Ovary (tissue), 9 donors: ENCODE measurements around the gene DIO3. TPM values are rescaled to one million over a fixed set of nuclear protein-coding genes. Genes with fewer than 3 reads are reported as not detected.

Experiments used
- DNase-seq, 5 donors: peaks; one replicate each; pipeline ENCODE4 v3.0.0-alpha.2; 2019 to 2020
- H3K27ac ChIP-seq, 2 donors: fragments of 200-600 bp; one replicate each; pipeline versions ENCODE4 v1.5.1 to v1.8.0; 2019 to 2022
- H3K27me3 ChIP-seq: fragments of 200-600 bp; one replicate; pipeline ENCODE4 v1.8.0; 2022
- H3K36me3 ChIP-seq: fragments of 200-600 bp; sonication (generic); one replicate; pipeline ENCODE4 v1.5.1; 2019
- H3K4me1 ChIP-seq: one replicate; pipeline ENCODE4 v1.8.1; 2013; ENCODE audit warnings: mild to moderate bottlenecking, moderate library complexity; ENCODE audit not compliant: insufficient read depth
- H3K4me3 ChIP-seq: fragments of 200-600 bp; sonication (generic); one replicate; pipeline ENCODE4 v1.5.1; 2017
- H3K9me3 ChIP-seq, 2 donors: fragments of 200-600 bp in 1 of 2; sonication (generic) in 1 of 2; one replicate each; pipeline versions ENCODE4 v1.5.1 to v1.8.1; 2013 to 2019; ENCODE audit warnings: mild to moderate bottlenecking in 1 of 2, moderate library complexity in 1 of 2
- CTCF ChIP-seq, 3 donors: fragments of 450-650 bp in 2 of 3; fragments of 200-600 bp in 1 of 3; IDR thresholded peaks; one replicate each; pipeline versions ENCODE4 v1.5.1 to v1.8.0; 2016 to 2022; ENCODE audit warnings: antibody characterized with exemption in 3 of 3, mild to moderate bottlenecking in 1 of 3
- EP300 ChIP-seq: sonication (generic); formaldehyde crosslinking; IDR thresholded peaks from one replicate; pipeline ENCODE4 v1.6.1; 2017; ENCODE audit warnings: antibody characterized with exemption
- POLR2A ChIP-seq: fragments of 450-650 bp; IDR thresholded peaks from one replicate; pipeline ENCODE4 v1.6.1; 2017; ENCODE audit warnings: antibody characterized with exemption, mild to moderate bottlenecking, moderate library complexity
- WGBS, 3 donors: extraction: QIAGEN DNeasy Blood & Tissue Kit in 1 of 3; methylation state at CpG; one replicate each; pipeline versions ENCODE4 v1.1.5 to v1.1.7; 2013 to 2017; 5-methylcytosine and 5-hydroxymethylcytosine counted together
- intact Hi-C, 4 donors: fragments of 100-400 bp; cut with DNase I; formaldehyde crosslinking; loops; one replicate each; pipeline versions ENCODE4 v1.11.0 to v1.15.1; 2022 to 2023
- polyA plus RNA-seq, 2 donors: library from polyadenylated mRNA; stranded (reverse); fragments of 200-250 nt in 1 of 2; fragments of 350-450 nt in 1 of 2; fragmentation: Illumina TruSeq in 1 of 2; extraction: RNeasy Lipid Tissue Mini Kit (QIAGEN cat#74804) in 1 of 2; gene quantifications; one replicate each; pipeline ENCODE4 v1.2.3, GENCODE V29; 2013 to 2014
- total RNA-seq, 7 donors: library from RNA; depleted of rRNA in 2 of 7; stranded (reverse); fragments of >200 nt in 2 of 7; fragmentation: NEBNext Ultra II Directional in 3 of 7; extraction: Animal tissue kit (Norgen Biotek cat#: 25700) in 3 of 7; gene quantifications; one replicate each; pipeline versions ENCODE4 v1.1.0 to v1.2.4, GENCODE V29; 2016 to 2023
- donor health status: DM: no; HTN: no; CAD: no; lungs with moderate emphysema.
- donor health status: DM: no; HTN: no; CAD: no.
- donor health status: Bipolar disorder and iron deficiency.
- donor health status: DM: yes; HTN: yes; CAD: no.
- donor health status: DM: no; HTN: no; CAD: no.
- donor health status: DM: yes; HTN: yes; CAD: no.

The DIO3 gene
- total and polyA plus RNA-seq, 9 donors, result 3.1 to 24.7 (median 13.9) TPM

GRCh38 chr14:101562659-101563351 lies 1.5 kb downstream of the DIO3 start:
- no peak for TF ChIP-seq CTCF (IDR thresholded peaks at IDR 0.05)
- no peak for TF ChIP-seq POLR2A
- TF ChIP-seq EP300, result no peak
- DNase-seq, result peak in 1 of 5 donors; percentile 1
- no peaks in the 10 kb centered on the region for H3K27me3 ChIP-seq
- no peaks in the 10 kb centered on the region for H3K36me3 ChIP-seq
- no peak overlapping the region for H3K4me3 ChIP-seq
- 5 to 20% (median 8%) methylated on average over 23 of the region's 23 CpGs for WGBS, 3 donors
- peaks cover 7% of the 10 kb centered on the region for H3K4me1 ChIP-seq
- intact Hi-C loops, result loop anchor here in 3 of 4 donors (5.0 to 10.0 kb wide), 6 partner anchors 86 to 658 kb away; partner anchors contain the start of gene RTL1 (in 1 of the 3)
- peaks cover 5 to 17% of the 10 kb centered on the region in 2 donors for H3K9me3 ChIP-seq
- H3K27ac ChIP-seq, result no peak overlapping the region

- WGBS, 3 donors, result 0 to 3% (median 1%) methylated on average over 13 of the region's 13 CpGs
- intact Hi-C loops, result loop anchor here in 3 of 4 donors (5.0 to 10.0 kb wide), 6 partner anchors 86 to 659 kb away; partner anchors contain the start of gene RTL1 (in 1 of the 3)
- TF ChIP-seq CTCF (IDR thresholded peaks at IDR 0.05) (no peak), EP300 (no peak), POLR2A (no peak)
Measured at GRCh38 chr14:101563352-101563653, 2.0 kb downstream of the DIO3 start.

GRCh38 chr14:101563654-101564443 lies 2.6 kb downstream of the DIO3 start:
- intact Hi-C loops, result loop anchor here in 3 of 4 donors (5.0 to 10.0 kb wide), 6 partner anchors 87 to 659 kb away; partner anchors contain the start of gene RTL1 (in 1 of the 3)
- no peak overlapping the region for H3K27ac ChIP-seq
- H3K4me1 ChIP-seq, result peaks cover 6% of the 10 kb centered on the region
- peak in 1 of 5 donors; percentile 14 for DNase-seq
- H3K36me3 ChIP-seq, result no peaks in the 10 kb centered on the region
- H3K27me3 ChIP-seq, result no peaks in the 10 kb centered on the region
- H3K4me3 ChIP-seq, result no peak overlapping the region
- WGBS, 3 donors, result 1 to 2% (median 2%) methylated on average over 47 to 54 of the region's 54 CpGs
- peaks cover 5 to 17% of the 10 kb centered on the region in 2 donors for H3K9me3 ChIP-seq
- no peak for TF ChIP-seq EP300
- no peak for TF ChIP-seq POLR2A

More at GRCh38 chr14:101563352-101563653, 2.0 kb downstream of the DIO3 start:
- Histone ChIP-seq H3K4me1 (peaks cover 7% of the 10 kb centered on the region), H3K4me3 (no peak overlapping the region), H3K9me3 (peaks cover 5 to 17% of the 10 kb centered on the region in 2 donors), H3K36me3 (no peaks in the 10 kb centered on the region), H3K27me3 (no peaks in the 10 kb centered on the region), H3K27ac (no peak overlapping the region)
- DNase-seq, result no peak

GRCh38 chr14:101564444-101564776 lies 3.1 kb downstream of the DIO3 start:
- 1 to 3% (median 1%) methylated on average over 21 of the region's 21 CpGs for WGBS, 3 donors
- Histone ChIP-seq H3K27ac (no peak overlapping the region), H3K36me3 (no peaks in the 10 kb centered on the region), H3K27me3 (no peaks in the 10 kb centered on the region), H3K4me3 (no peak overlapping the region), H3K4me1 (peaks cover 6% of the 10 kb centered on the region), H3K9me3 (peaks cover 5 to 17% of the 10 kb centered on the region in 2 donors)
- intact Hi-C loops, result loop anchor here in 3 of 4 donors (5.0 to 10.0 kb wide), 6 partner anchors 87 to 660 kb away; partner anchors contain the start of gene RTL1 (in 1 of the 3)
- DNase-seq, result no peak
- TF ChIP-seq EP300, result no peak
- TF ChIP-seq CTCF (IDR thresholded peaks at IDR 0.05), result no peak
- TF ChIP-seq POLR2A, result no peak
